Medulla oblongata (tissue), 1 donor: ENCODE results near the gene COLEC12.
"Not testable (repeated sequence)": the region's sequence is repeated elsewhere in the genome, so short reads cannot be mapped to it uniquely, and the experiment has no call there.

Experiments used
- DNase-seq: peaks from one replicate; pipeline ENCODE4 v3.0.0-alpha.2; 2015; ENCODE audit errors: extremely low spot score

The COLEC12 gene

GRCh38 chr18:326846-327245, 173.7 kb downstream of the COLEC12 start:
- no peak for DNase-seq

- peak; percentile 35 for DNase-seq
Measured at GRCh38 chr18:323253-323622, 177.3 kb downstream of the COLEC12 start.

- peak; percentile 48 for DNase-seq
Measured at GRCh38 chr18:321865-322467, 178.5 kb downstream of the COLEC12 start.

- DNase-seq = no peak
Measured at GRCh38 chr18:320155-320554, 180.3 kb downstream of the COLEC12 start.

- no peak for DNase-seq
Measured at GRCh38 chr18:319720-320119, 180.8 kb downstream of the COLEC12 start.

- DNase-seq = no peak
Measured at GRCh38 chr18:318791-319291, 181.7 kb downstream of the COLEC12 start.

GRCh38 chr18:317618-318017, 182.9 kb downstream of the COLEC12 start:
- no peak for DNase-seq

GRCh38 chr18:316393-316792, 184.1 kb downstream of the COLEC12 start:
- no peak for DNase-seq

- DNase-seq = peak; percentile 40
Measured at GRCh38 chr18:313931-314330, 186.6 kb downstream of the COLEC12 start.

- no peak for DNase-seq
Measured at GRCh38 chr18:312415-312814, 188.1 kb downstream of the COLEC12 start.

GRCh38 chr18:310042-310441, 190.5 kb downstream of the COLEC12 start:
- DNase-seq = no peak

GRCh38 chr18:308086-308485, 192.4 kb downstream of the COLEC12 start:
- DNase-seq = not testable (repeated sequence)

GRCh38 chr18:306608-307255, 193.8 kb downstream of the COLEC12 start:
- no peak for DNase-seq

GRCh38 chr18:305003-305501, 195.4 kb downstream of the COLEC12 start:
- DNase-seq = peak; percentile 25

- no peak for DNase-seq
Measured at GRCh38 chr18:303607-304006, 196.9 kb downstream of the COLEC12 start.

- no peak for DNase-seq
Measured at GRCh38 chr18:303011-303410, 197.5 kb downstream of the COLEC12 start.

- no peak for DNase-seq
Measured at GRCh38 chr18:302097-302496, 198.4 kb downstream of the COLEC12 start.

GRCh38 chr18:297936-298335, 202.6 kb downstream of the COLEC12 start:
- no peak for DNase-seq

GRCh38 chr18:295756-296490, 204.6 kb downstream of the COLEC12 start:
- DNase-seq = peak; percentile 50

- DNase-seq = no peak
Measured at GRCh38 chr18:294566-294965, 205.9 kb downstream of the COLEC12 start.

- peak; percentile 44 for DNase-seq
Measured at GRCh38 chr18:293536-293935, 207.0 kb downstream of the COLEC12 start.

- no peak for DNase-seq
Measured at GRCh38 chr18:292271-292670, 208.2 kb downstream of the COLEC12 start.

- not testable (repeated sequence) for DNase-seq
Measured at GRCh38 chr18:289970-290369, 210.5 kb downstream of the COLEC12 start.
